ENCODE data around the gene EGF.

Gene EGF

GRCh38 chr4:110042545-110043517, 130.1 kb downstream of the EGF start:
- DNase-seq: no peak

- no peak for DNase-seq
Measured at GRCh38 chr4:110046588-110047049, 133.9 kb downstream of the EGF start.

- no peak for DNase-seq
Measured at GRCh38 chr4:110049951-110050925, 137.6 kb downstream of the EGF start.

- DNase-seq: no peak
Measured at GRCh38 chr4:110055158-110055768, 142.6 kb downstream of the EGF start.

GRCh38 chr4:110058677-110059076, 146.0 kb downstream of the EGF start:
- DNase-seq: no peak

GRCh38 chr4:110059556-110060191, 147.0 kb downstream of the EGF start:
- DNase-seq: no peak

- no peak for DNase-seq
Measured at GRCh38 chr4:110061076-110061475, 148.4 kb downstream of the EGF start.

Data from NCI-H2171 (cell line).